Keratinocyte (primary cell): ENCODE data around the gene DACT3. TPM values are rescaled to one million over a fixed set of nuclear protein-coding genes. Genes with fewer than 3 reads are reported as not detected.

Experiments used
- DNase-seq: peaks from one replicate; pipeline ENCODE4 v3.0.0-alpha.2; 2011; ENCODE audit warnings: low read depth, missing footprints, low spot score
- FAIRE-seq: peaks from 2 replicates; lab custom pipeline; 2011; peaks lifted over from hg19 to GRCh38; lab: Jason Lieb, UNC
- H2AFZ ChIP-seq: 2 replicates; pipeline ENCODE4 v1.6.0; 2012; ENCODE audit warnings: low read length, control low read depth, inconsistent platforms; ENCODE audit not compliant: control insufficient read depth
- H3K27ac ChIP-seq: 2 replicates; pipeline ENCODE4 v1.5.1; 2011; ENCODE audit warnings: low read length; ENCODE audit not compliant: control insufficient read depth, insufficient read depth
- H3K27me3 ChIP-seq: 3 replicates; pipeline ENCODE4 v1.6.0; 2011; ENCODE audit warnings: low read length; ENCODE audit not compliant: control insufficient read depth, insufficient read depth; ENCODE audit errors: extremely low read depth
- H3K36me3 ChIP-seq, 2 experiments: 2 replicates in 1 of 2; 3 replicates in 1 of 2; pipeline ENCODE4 v1.5.1; 2011; ENCODE audit warnings: low read length in 2 of 2, mild to moderate bottlenecking in 1 of 2; ENCODE audit not compliant: control insufficient read depth in 2 of 2, insufficient read depth in 2 of 2; ENCODE audit errors: extremely low read depth in 1 of 2
- H3K4me1 ChIP-seq: 3 replicates; pipeline ENCODE4 v1.5.1; 2011; ENCODE audit warnings: low read length; ENCODE audit not compliant: control insufficient read depth, insufficient read depth; ENCODE audit errors: extremely low read depth
- H3K4me2 ChIP-seq: 3 replicates; pipeline ENCODE4 v1.6.0; 2011; ENCODE audit warnings: low read depth, low read length; ENCODE audit not compliant: control insufficient read depth, insufficient read depth; ENCODE audit errors: extremely low read depth
- H3K4me3 ChIP-seq, 3 experiments: fragments of 200-600 bp in 1 of 3; sonication (generic) in 1 of 3; 2 replicates in 2 of 3; 3 replicates in 1 of 3; pipeline ENCODE4 v1.5.1; 2011 to 2016; ENCODE audit warnings: low read length in 3 of 3, mild to moderate bottlenecking in 3 of 3, control low read depth in 2 of 3, inconsistent platforms in 1 of 3, low read depth in 1 of 3, mixed read lengths in 1 of 3, mixed run types in 1 of 3, moderate library complexity in 1 of 3; ENCODE audit not compliant: control insufficient read depth in 2 of 3, insufficient read depth in 2 of 3; ENCODE audit errors: extremely low read depth in 1 of 3
- H3K79me2 ChIP-seq: 2 replicates; pipeline ENCODE4 v1.6.0; 2012; ENCODE audit warnings: low read length; ENCODE audit not compliant: control insufficient read depth, insufficient read depth
- H3K9ac ChIP-seq: 3 replicates; pipeline ENCODE4 v1.6.0; 2011; ENCODE audit warnings: low read length; ENCODE audit not compliant: control insufficient read depth, insufficient read depth; ENCODE audit errors: extremely low read depth
- H3K9me1 ChIP-seq: 3 replicates; pipeline ENCODE4 v1.6.0; 2011; ENCODE audit warnings: low read length; ENCODE audit not compliant: control insufficient read depth, insufficient read depth; ENCODE audit errors: extremely low read depth
- H3K9me3 ChIP-seq: 2 replicates; pipeline ENCODE4 v1.5.1; 2012; ENCODE audit warnings: low read depth, low read length; ENCODE audit not compliant: control insufficient read depth
- H4K20me1 ChIP-seq: 3 replicates; pipeline ENCODE4 v1.6.0; 2011; ENCODE audit warnings: low read length; ENCODE audit not compliant: control insufficient read depth, insufficient read depth; ENCODE audit errors: extremely low read depth
- CTCF ChIP-seq, 3 experiments: IDR thresholded peaks in 1 of 3; conservative IDR thresholded peaks in 1 of 3; optimal IDR thresholded peaks in 1 of 3; 2 replicates in 2 of 3; 3 replicates in 1 of 3; pipeline versions ENCODE3 to v1.5.1; 2011; ENCODE audit warnings: low read length in 3 of 3, mild to moderate bottlenecking in 3 of 3, moderate library complexity in 2 of 3, control low read depth in 1 of 3, inconsistent platforms in 1 of 3; ENCODE audit not compliant: insufficient read depth in 2 of 3; ENCODE audit errors: extremely low read depth in 1 of 3
- EZH2 ChIP-seq: IDR thresholded peaks from one replicate; pipeline ENCODE4 v1.6.1; 2012; ENCODE audit warnings: inconsistent platforms, mild to moderate bottlenecking, low read length, moderate library complexity
- dilution Hi-C: fragments of 300-500 bp; cut with MboI; formaldehyde crosslinking; loops from one replicate; pipeline ENCODE4 v1.7.0; 2020; ENCODE audit warnings: low sequenced_read_pairs; ENCODE audit not compliant: extremely low pct_ligation_motif_present
- polyA plus RNA-seq, 5 experiments: library from polyadenylated mRNA; depleted of rRNA in 3 of 5; stranded (reverse) in 3 of 5; stranded (forward) in 1 of 5; unstranded in 1 of 5; fragments of >200 nt; gene quantifications; 1 replicate in 1 of 5; 2 replicates in 3 of 5; 3 replicates in 1 of 5; pipeline versions ENCODE4 v1.2.1 to v1.2.3, GENCODE V29; 2011 to 2012; ENCODE audit warnings: missing spikeins in 2 of 5, low read depth in 1 of 5, low replicate concordance in 1 of 5

The DACT3 gene
- polyA plus RNA-seq, 1 donor (not counting 4 experiments of a cell fraction or from before 2014, with no cell fraction given) = 0.04 TPM

- H2AFZ ChIP-seq = no peak overlapping the region
- no peak for DNase-seq
- H4K20me1 ChIP-seq = no peaks in the 10 kb centered on the region
- no peaks in the 10 kb centered on the region for H3K36me3 ChIP-seq
- no peak for TF ChIP-seq EZH2
- H3K4me1 ChIP-seq = peaks cover 4% of the 10 kb centered on the region
- H3K79me2 ChIP-seq = no peaks in the 10 kb centered on the region
- no peaks in the 10 kb centered on the region for H3K9me1 ChIP-seq
- H3K4me3 ChIP-seq = no peak overlapping the region
- H3K27me3 ChIP-seq = peaks cover 14% of the 10 kb centered on the region
- H3K9ac ChIP-seq = no peak overlapping the region
- dilution Hi-C loops = no loop called here
- no peak overlapping the region for H3K4me2 ChIP-seq
- no peaks in the 10 kb centered on the region for H3K9me3 ChIP-seq
- no peak for FAIRE-seq
- no peak overlapping the region for H3K27ac ChIP-seq
These were observed 39.5 kb downstream of the DACT3 start for GRCh38 chr19:46621191-46622117.

DNA sequence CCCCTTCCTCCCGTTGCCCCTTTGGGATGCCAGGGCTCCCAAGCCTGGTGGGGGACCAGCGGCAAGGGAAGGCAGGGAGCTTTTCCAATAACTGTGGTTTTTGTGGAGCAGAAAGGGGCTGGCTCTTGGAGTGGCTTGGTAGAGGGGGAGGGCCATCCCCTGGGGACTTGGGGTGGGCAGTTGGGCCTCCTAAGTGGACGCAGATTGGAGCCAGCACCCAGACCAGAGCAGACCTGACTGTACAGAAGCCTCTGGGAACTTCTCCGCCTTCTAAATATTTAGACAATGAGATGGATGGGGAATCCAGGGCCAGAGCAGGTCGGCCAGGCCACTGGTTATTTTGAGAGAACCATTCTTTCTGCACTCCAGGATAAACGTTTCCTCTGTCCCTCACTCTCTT is 40.3 kb downstream of the DACT3 start:
- Histone ChIP-seq H3K9me1 (no peaks in the 10 kb centered on the region), H3K27me3 (peaks cover 14% of the 10 kb centered on the region), H3K27ac (no peak overlapping the region), H3K9ac (no peak overlapping the region), H3K4me3 (no peak overlapping the region), H2AFZ (no peak overlapping the region), H3K79me2 (no peaks in the 10 kb centered on the region), H3K9me3 (no peaks in the 10 kb centered on the region), H3K4me1 (peaks cover 4% of the 10 kb centered on the region), H4K20me1 (no peaks in the 10 kb centered on the region), H3K36me3 (no peaks in the 10 kb centered on the region), H3K4me2 (no peak overlapping the region)
- dilution Hi-C loops = no loop called here
- TF ChIP-seq CTCF (optimal IDR thresholded peaks at IDR 0.05 in 1 of 3, IDR thresholded peaks at IDR 0.05 in 1 of 3, conservative IDR thresholded peaks at IDR 0.05 in 1 of 3; ENCODE audit: extremely low read depth in 1 of 3, insufficient read depth in 2 of 3, low read length in 3 of 3) = no peak
- TF ChIP-seq EZH2 = no peak
- FAIRE-seq = no peak
- DNase-seq = no peak
